Limb (tissue), 2 donors: ENCODE results near the gene BRIP1.
"Not testable (repeated sequence)": the region's sequence is repeated elsewhere in the genome, so short reads cannot be mapped to it uniquely, and the experiment has no call there.

Experiments
- DNase-seq, 2 donors: peaks; one replicate each; pipeline ENCODE4 v3.0.0-alpha.2; 2016; ENCODE audit errors: extremely low spot score in 2 of 2

BRIP1 gene

GRCh38 chr17:61732169-61732568 lies 131.2 kb downstream of the BRIP1 start:
- no peak for DNase-seq

- no peak for DNase-seq
These were observed 132.0 kb downstream of the BRIP1 start for GRCh38 chr17:61731330-61731729.

GRCh38 chr17:61729690-61730268 lies 133.5 kb downstream of the BRIP1 start:
- DNase-seq = no peak

GRCh38 chr17:61728297-61728836 lies 135.0 kb downstream of the BRIP1 start:
- no peak for DNase-seq

GRCh38 chr17:61727798-61728197 lies 135.5 kb downstream of the BRIP1 start:
- not testable (repeated sequence) for DNase-seq

- DNase-seq = no peak
These were observed 136.4 kb downstream of the BRIP1 start for GRCh38 chr17:61726977-61727376.

- no peak for DNase-seq
These were observed 138.6 kb downstream of the BRIP1 start for GRCh38 chr17:61724777-61725176.

GRCh38 chr17:61723914-61724313 lies 139.4 kb downstream of the BRIP1 start:
- no peak for DNase-seq

GRCh38 chr17:61723183-61723582 lies 140.1 kb downstream of the BRIP1 start:
- no peak for DNase-seq

GRCh38 chr17:61722398-61722797 lies 140.9 kb downstream of the BRIP1 start:
- no peak for DNase-seq

- no peak for DNase-seq
These were observed 143.1 kb downstream of the BRIP1 start for GRCh38 chr17:61720016-61720795.

- not testable (repeated sequence) for DNase-seq
These were observed 144.1 kb downstream of the BRIP1 start for GRCh38 chr17:61719220-61719619.

- DNase-seq = no peak
These were observed 145.3 kb downstream of the BRIP1 start for GRCh38 chr17:61718022-61718421.

GRCh38 chr17:61717352-61717751 lies 146.0 kb downstream of the BRIP1 start:
- no peak for DNase-seq

- no peak for DNase-seq
These were observed 147.0 kb downstream of the BRIP1 start for GRCh38 chr17:61716225-61716829.

GRCh38 chr17:61715348-61715747 lies 148.0 kb downstream of the BRIP1 start:
- no peak for DNase-seq

GRCh38 chr17:61714300-61714699 lies 149.0 kb downstream of the BRIP1 start:
- no peak for DNase-seq

- no peak for DNase-seq
These were observed 150.3 kb downstream of the BRIP1 start for GRCh38 chr17:61713035-61713434.

- no peak for DNase-seq
These were observed 152.8 kb downstream of the BRIP1 start for GRCh38 chr17:61710546-61710945.

GRCh38 chr17:61709567-61709966 lies 153.8 kb downstream of the BRIP1 start:
- DNase-seq = no peak

- no peak for DNase-seq
These were observed 158.3 kb downstream of the BRIP1 start for GRCh38 chr17:61704935-61705449.

GRCh38 chr17:61702450-61702849 lies 160.9 kb downstream of the BRIP1 start:
- DNase-seq = no peak
